Measurements from ENCODE around the gene ITCH.

DNA sequence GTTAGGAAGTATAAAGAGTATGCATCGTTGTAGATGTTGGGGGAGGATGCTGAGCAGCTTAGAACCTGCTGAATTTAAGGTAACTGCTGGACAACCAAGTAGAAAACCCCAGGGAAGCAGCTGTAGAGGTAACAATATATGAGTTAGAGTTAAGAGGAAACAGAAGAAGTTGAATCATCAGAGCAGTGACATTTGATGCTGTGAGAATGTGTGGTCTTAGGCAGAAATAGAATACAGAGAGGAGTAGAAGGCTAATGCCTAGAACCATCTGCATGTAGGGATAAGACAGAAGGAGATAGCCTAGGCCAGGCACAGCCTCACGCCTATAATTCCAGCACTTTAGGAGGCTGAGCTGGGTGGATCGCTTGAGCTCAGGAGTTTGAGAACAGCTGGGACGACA is 130.6 kb downstream of the ITCH start:
- TF ChIP-seq EZH2 (IDR thresholded peaks at IDR 0.05; ENCODE audit: insufficient read depth, poor library complexity, severe bottlenecking) (no peak), EZH2phosphoT487 (IDR thresholded peaks at IDR 0.05; ENCODE audit: insufficient read depth, low read depth) (no peak)
